HG02678 (cell line): ENCODE data around the gene TAS2R16.
"Not testable (repeated sequence)": the region's sequence is repeated elsewhere in the genome, so short reads cannot be mapped to it uniquely, and the experiment has no call there.

Experiments used
- ATAC-seq: cut with Tn5 transposase; IDR thresholded peaks from one replicate; pipeline ENCODE4 v1.9.1; 2021; ENCODE audit warnings: mild to moderate bottlenecking, moderate library complexity; ENCODE audit not compliant: unreplicated experiment

TAS2R16 gene

GRCh38 chr7:122974229-122974628 is 21.3 kb downstream of the TAS2R16 start:
- ATAC-seq = no peak

GRCh38 chr7:122972056-122972455 is 23.4 kb downstream of the TAS2R16 start:
- no peak for ATAC-seq

- no peak for ATAC-seq
Observed at GRCh38 chr7:122970740-122971725, 24.5 kb downstream of the TAS2R16 start.

GRCh38 chr7:122968389-122968788 is 27.1 kb downstream of the TAS2R16 start:
- no peak for ATAC-seq

GRCh38 chr7:122965306-122965705 is 30.2 kb downstream of the TAS2R16 start:
- ATAC-seq = no peak

- ATAC-seq = not testable (repeated sequence)
Observed at GRCh38 chr7:122953678-122954077, 41.8 kb downstream of the TAS2R16 start.

- ATAC-seq = no peak
Observed at GRCh38 chr7:122951006-122951405, 44.5 kb downstream of the TAS2R16 start.

- no peak for ATAC-seq
Observed at GRCh38 chr7:122949186-122949585, 46.3 kb downstream of the TAS2R16 start.
